ENCODE results near the gene GPAM.
"Not testable (repeated sequence)": the region's sequence is repeated elsewhere in the genome, so short reads cannot be mapped to it uniquely, and the experiment has no call there.

Gene GPAM

GRCh38 chr10:112120491-112120890, 63.1 kb downstream of the GPAM start:
- Histone ChIP-seq H3K4me3 (no peak overlapping the region), H3K9me3 (no peaks in the 10 kb centered on the region), H3K4me1 (no peaks in the 10 kb centered on the region), H3K27ac (no peak overlapping the region), H3K36me3 (no peaks in the 10 kb centered on the region), H3K27me3 (no peaks in the 10 kb centered on the region)
- TF ChIP-seq, protein P1, sequence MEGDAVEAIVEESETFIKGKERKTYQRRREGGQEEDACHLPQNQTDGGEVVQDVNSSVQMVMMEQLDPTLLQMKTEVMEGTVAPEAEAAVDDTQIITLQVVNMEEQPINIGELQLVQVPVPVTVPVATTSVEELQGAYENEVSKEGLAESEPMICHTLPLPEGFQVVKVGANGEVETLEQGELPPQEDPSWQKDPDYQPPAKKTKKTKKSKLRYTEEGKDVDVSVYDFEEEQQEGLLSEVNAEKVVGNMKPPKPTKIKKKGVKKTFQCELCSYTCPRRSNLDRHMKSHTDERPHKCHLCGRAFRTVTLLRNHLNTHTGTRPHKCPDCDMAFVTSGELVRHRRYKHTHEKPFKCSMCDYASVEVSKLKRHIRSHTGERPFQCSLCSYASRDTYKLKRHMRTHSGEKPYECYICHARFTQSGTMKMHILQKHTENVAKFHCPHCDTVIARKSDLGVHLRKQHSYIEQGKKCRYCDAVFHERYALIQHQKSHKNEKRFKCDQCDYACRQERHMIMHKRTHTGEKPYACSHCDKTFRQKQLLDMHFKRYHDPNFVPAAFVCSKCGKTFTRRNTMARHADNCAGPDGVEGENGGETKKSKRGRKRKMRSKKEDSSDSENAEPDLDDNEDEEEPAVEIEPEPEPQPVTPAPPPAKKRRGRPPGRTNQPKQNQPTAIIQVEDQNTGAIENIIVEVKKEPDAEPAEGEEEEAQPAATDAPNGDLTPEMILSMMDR (IDR thresholded peaks at IDR 0.05): no peak
- intact Hi-C loops (cut with DNase I; ENCODE audit: low total_unique reads): no loop called here
- no peak for DNase-seq

GRCh38 chr10:112115781-112116385, 67.7 kb downstream of the GPAM start:
- H3K27ac ChIP-seq: no peak overlapping the region
- H3K27me3 ChIP-seq: no peaks in the 10 kb centered on the region
- TF ChIP-seq, protein P1 (IDR thresholded peaks at IDR 0.05): peak; percentile 27 to 47
- no peaks in the 10 kb centered on the region for H3K9me3 ChIP-seq
- H3K36me3 ChIP-seq: no peaks in the 10 kb centered on the region
- H3K4me1 ChIP-seq: no peaks in the 10 kb centered on the region
- no peak overlapping the region for H3K4me3 ChIP-seq
- intact Hi-C loops (cut with DNase I; ENCODE audit: low total_unique reads): no loop called here
- DNase-seq: no peak

GRCh38 chr10:112109779-112110178, 73.8 kb downstream of the GPAM start:
- H3K4me1 ChIP-seq; intact Hi-C loops (cut with DNase I; ENCODE audit: low total_unique reads); DNase-seq; H3K4me3 ChIP-seq; H3K27ac ChIP-seq; H3K27me3 ChIP-seq; H3K36me3 ChIP-seq; H3K9me3 ChIP-seq: not testable (repeated sequence)
